ENCODE measurements around the gene CDK10.

DNA sequence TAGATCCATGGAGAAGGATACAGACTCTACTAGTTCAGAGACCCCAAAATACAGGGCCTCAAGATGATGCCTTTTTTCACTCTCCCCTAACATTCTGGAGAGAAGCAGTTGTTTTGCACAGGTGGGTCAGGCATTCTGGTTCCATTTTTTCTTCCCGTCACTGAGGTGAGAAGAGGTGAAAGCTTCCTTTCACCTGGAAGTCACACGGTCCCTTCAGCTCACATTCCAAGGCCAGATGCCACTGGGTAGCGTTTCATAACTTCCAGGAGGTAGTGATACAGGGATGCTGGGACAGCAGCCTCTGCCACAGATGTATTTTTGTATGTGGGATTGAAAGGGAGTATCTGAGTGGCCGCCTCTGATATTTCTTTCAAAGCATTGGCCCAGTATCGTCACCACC lies 1.9 kb downstream of the CDK10 start:
- no peak for TF ChIP-seq CEBPB (IDR thresholded peaks at IDR 0.05)
- TF ChIP-seq, protein P1, sequence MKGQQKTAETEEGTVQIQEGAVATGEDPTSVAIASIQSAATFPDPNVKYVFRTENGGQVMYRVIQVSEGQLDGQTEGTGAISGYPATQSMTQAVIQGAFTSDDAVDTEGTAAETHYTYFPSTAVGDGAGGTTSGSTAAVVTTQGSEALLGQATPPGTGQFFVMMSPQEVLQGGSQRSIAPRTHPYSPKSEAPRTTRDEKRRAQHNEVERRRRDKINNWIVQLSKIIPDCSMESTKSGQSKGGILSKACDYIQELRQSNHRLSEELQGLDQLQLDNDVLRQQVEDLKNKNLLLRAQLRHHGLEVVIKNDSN (IDR thresholded peaks at IDR 0.05), result no peak
- no peak for TF ChIP-seq TAF1 (IDR thresholded peaks at IDR 0.05; ENCODE audit: low read depth)
- no peak for TF ChIP-seq RAD21 (IDR thresholded peaks at IDR 0.05; ENCODE audit: low read depth)
- TF ChIP-seq EGR1 (IDR thresholded peaks at IDR 0.05), result no peak
- no peak for TF ChIP-seq YY1 (IDR thresholded peaks at IDR 0.05; ENCODE audit: low read depth)
- TF ChIP-seq, protein P2, sequence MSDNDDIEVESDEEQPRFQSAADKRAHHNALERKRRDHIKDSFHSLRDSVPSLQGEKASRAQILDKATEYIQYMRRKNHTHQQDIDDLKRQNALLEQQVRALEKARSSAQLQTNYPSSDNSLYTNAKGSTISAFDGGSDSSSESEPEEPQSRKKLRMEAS (IDR thresholded peaks at IDR 0.05), result no peak
- TF ChIP-seq EP300 (IDR thresholded peaks at IDR 0.05; ENCODE audit: borderline replicate concordance), result no peak
- no peak for TF ChIP-seq FOXM1 (IDR thresholded peaks at IDR 0.05; ENCODE audit: borderline replicate concordance, low read depth)
- TF ChIP-seq TEAD4 (IDR thresholded peaks at IDR 0.05), result no peak
- TF ChIP-seq, protein P3, sequence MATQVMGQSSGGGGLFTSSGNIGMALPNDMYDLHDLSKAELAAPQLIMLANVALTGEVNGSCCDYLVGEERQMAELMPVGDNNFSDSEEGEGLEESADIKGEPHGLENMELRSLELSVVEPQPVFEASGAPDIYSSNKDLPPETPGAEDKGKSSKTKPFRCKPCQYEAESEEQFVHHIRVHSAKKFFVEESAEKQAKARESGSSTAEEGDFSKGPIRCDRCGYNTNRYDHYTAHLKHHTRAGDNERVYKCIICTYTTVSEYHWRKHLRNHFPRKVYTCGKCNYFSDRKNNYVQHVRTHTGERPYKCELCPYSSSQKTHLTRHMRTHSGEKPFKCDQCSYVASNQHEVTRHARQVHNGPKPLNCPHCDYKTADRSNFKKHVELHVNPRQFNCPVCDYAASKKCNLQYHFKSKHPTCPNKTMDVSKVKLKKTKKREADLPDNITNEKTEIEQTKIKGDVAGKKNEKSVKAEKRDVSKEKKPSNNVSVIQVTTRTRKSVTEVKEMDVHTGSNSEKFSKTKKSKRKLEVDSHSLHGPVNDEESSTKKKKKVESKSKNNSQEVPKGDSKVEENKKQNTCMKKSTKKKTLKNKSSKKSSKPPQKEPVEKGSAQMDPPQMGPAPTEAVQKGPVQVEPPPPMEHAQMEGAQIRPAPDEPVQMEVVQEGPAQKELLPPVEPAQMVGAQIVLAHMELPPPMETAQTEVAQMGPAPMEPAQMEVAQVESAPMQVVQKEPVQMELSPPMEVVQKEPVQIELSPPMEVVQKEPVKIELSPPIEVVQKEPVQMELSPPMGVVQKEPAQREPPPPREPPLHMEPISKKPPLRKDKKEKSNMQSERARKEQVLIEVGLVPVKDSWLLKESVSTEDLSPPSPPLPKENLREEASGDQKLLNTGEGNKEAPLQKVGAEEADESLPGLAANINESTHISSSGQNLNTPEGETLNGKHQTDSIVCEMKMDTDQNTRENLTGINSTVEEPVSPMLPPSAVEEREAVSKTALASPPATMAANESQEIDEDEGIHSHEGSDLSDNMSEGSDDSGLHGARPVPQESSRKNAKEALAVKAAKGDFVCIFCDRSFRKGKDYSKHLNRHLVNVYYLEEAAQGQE (IDR thresholded peaks at IDR 0.05; ENCODE audit: low read depth), result no peak

Data from Ishikawa (cell line).